Dedifferentiated amniotic fluid mesenchymal stem cell (primary cell): ENCODE results near the gene B4GALT2.

Source experiments
- DNase-seq: peaks from one replicate; pipeline ENCODE4 v3.0.0-alpha.2; 2016; ENCODE audit errors: extremely low spot score

The B4GALT2 gene

GRCh38 chr1:43978551-43979260 lies at the start of gene B4GALT2:
B4GALT2 (plus strand) TSS chr1:43979210; CDS start chr1:43981161, 1,951 bp downstream.
- no peak for DNase-seq

GRCh38 chr1:43930168-43930948 lies 48.7 kb upstream of the B4GALT2 start:
- no peak for DNase-seq

GRCh38 chr1:43930949-43931275 lies 48.1 kb upstream of the B4GALT2 start:
- DNase-seq: no peak

GRCh38 chr1:43931711-43932660 lies 47.0 kb upstream of the B4GALT2 start:
- DNase-seq: no peak

- peak; percentile 36 for DNase-seq
Measured at GRCh38 chr1:43932786-43933385, 46.1 kb upstream of the B4GALT2 start.

- no peak for DNase-seq
Measured at GRCh38 chr1:43933386-43934100, 45.5 kb upstream of the B4GALT2 start, which contains the start of gene ARTN. ARTN (plus strand) TSS chr1:43933801; CDS start chr1:43935657, 1,856 bp downstream.

GRCh38 chr1:43934101-43934985 lies 44.7 kb upstream of the B4GALT2 start:
- peak; percentile 44 for DNase-seq

- DNase-seq: no peak
Measured at GRCh38 chr1:43934986-43935324, 44.1 kb upstream of the B4GALT2 start.

- DNase-seq: no peak
Measured at GRCh38 chr1:43935711-43936427, 43.1 kb upstream of the B4GALT2 start.

- no peak for DNase-seq
Measured at GRCh38 chr1:43936431-43937151, 42.4 kb upstream of the B4GALT2 start.

- DNase-seq: no peak
Measured at GRCh38 chr1:43937179-43937865, 41.7 kb upstream of the B4GALT2 start.

GRCh38 chr1:43938383-43938782 lies 40.6 kb upstream of the B4GALT2 start:
- DNase-seq: no peak

- no peak for DNase-seq
Measured at GRCh38 chr1:43938892-43939587, 40.0 kb upstream of the B4GALT2 start.

GRCh38 chr1:43942411-43942810 lies 36.6 kb upstream of the B4GALT2 start:
- no peak for DNase-seq

- no peak for DNase-seq
Measured at GRCh38 chr1:43944860-43945259, 34.1 kb upstream of the B4GALT2 start.

- no peak for DNase-seq
Measured at GRCh38 chr1:43945674-43946235, 33.3 kb upstream of the B4GALT2 start.
